Ascending aorta (tissue), 2 donors: ENCODE data around the gene VTI1A. TPM values are rescaled to one million over a fixed set of nuclear protein-coding genes. Genes with fewer than 3 reads are reported as not detected.

Experiments
- DNase-seq, 2 donors: peaks; one replicate each; pipeline ENCODE4 v3.0.0-alpha.2; 2019; ENCODE audit warnings: low spot score in 2 of 2
- H3K27ac ChIP-seq, 2 donors: fragments of 200-600 bp; sonication (generic); one replicate each; pipeline ENCODE4 v1.5.1; 2016 to 2017; ENCODE audit warnings: mild to moderate bottlenecking in 1 of 2
- H3K27me3 ChIP-seq: fragments of 200-600 bp; sonication (generic); one replicate; pipeline ENCODE4 v1.5.1; 2017
- H3K36me3 ChIP-seq, 2 donors: fragments of 200-600 bp; sonication (generic); one replicate each; pipeline ENCODE4 v1.5.1; 2016
- H3K4me1 ChIP-seq, 2 donors: fragments of 200-600 bp; sonication (generic); one replicate each; pipeline ENCODE4 v1.5.1; 2016 to 2017; ENCODE audit warnings: mild to moderate bottlenecking in 1 of 2
- H3K4me3 ChIP-seq, 2 donors: fragments of 200-600 bp; sonication (generic); one replicate each; pipeline ENCODE4 v1.5.1; 2016 to 2017; ENCODE audit warnings: mild to moderate bottlenecking in 1 of 2
- H3K9me3 ChIP-seq, 2 donors: fragments of 200-600 bp; sonication (generic); one replicate each; pipeline ENCODE4 v1.5.1; 2016
- CTCF ChIP-seq, 3 experiments: fragments of 200-600 bp in 2 of 3; fragments of 450-650 bp in 1 of 3; sonication (generic) in 2 of 3; IDR thresholded peaks; one replicate each; pipeline ENCODE4 v1.5.1; 2016 to 2019; ENCODE audit warnings: antibody characterized with exemption in 3 of 3, mild to moderate bottlenecking in 1 of 3, moderate library complexity in 1 of 3
- intact Hi-C: fragments of 100-400 bp; cut with DNase I; formaldehyde crosslinking; loops from one replicate; pipeline ENCODE4 v1.15.1; 2023
- total RNA-seq: library from RNA; depleted of rRNA; stranded (reverse); fragments of >200 nt; gene quantifications from one replicate; pipeline ENCODE4 v1.1.0, GENCODE V29; 2016

Gene VTI1A
- total RNA-seq, 1 donor from 2014 or later, result 32.5 TPM

- no peaks in the 10 kb centered on the region for H3K27me3 ChIP-seq
- H3K4me1 ChIP-seq, result peaks cover 0 to 11% of the 10 kb centered on the region in 2 donors
- H3K9me3 ChIP-seq, result peaks cover 0 to 6% of the 10 kb centered on the region in 2 donors
- no peak for DNase-seq
- intact Hi-C loops, result no loop called here
- H3K4me3 ChIP-seq, result no peak overlapping the region
- no peaks in the 10 kb centered on the region for H3K36me3 ChIP-seq
- TF ChIP-seq CTCF (IDR thresholded peaks at IDR 0.05), result no peak
- H3K27ac ChIP-seq, result no peak overlapping the region
These were observed 342.2 kb downstream of the VTI1A start for GRCh38 chr10:112789248-112789647.

- no peaks in the 10 kb centered on the region for H3K27me3 ChIP-seq
- intact Hi-C loops, result no loop called here
- peaks cover 0 to 6% of the 10 kb centered on the region in 2 donors for H3K9me3 ChIP-seq
- DNase-seq, result no peak
- H3K4me3 ChIP-seq, result no peak overlapping the region
- no peaks in the 10 kb centered on the region for H3K36me3 ChIP-seq
- H3K4me1 ChIP-seq, result peaks cover 0 to 11% of the 10 kb centered on the region in 2 donors
- no peak overlapping the region for H3K27ac ChIP-seq
- TF ChIP-seq CTCF (IDR thresholded peaks at IDR 0.05), result no peak
These were observed 343.0 kb downstream of the VTI1A start for GRCh38 chr10:112790030-112790429.

GRCh38 chr10:112790921-112791320 is 343.9 kb downstream of the VTI1A start:
- no peak for DNase-seq
- Histone ChIP-seq H3K9me3 (peaks cover 0 to 6% of the 10 kb centered on the region in 2 donors), H3K4me1 (peaks cover 0 to 11% of the 10 kb centered on the region in 2 donors), H3K36me3 (no peaks in the 10 kb centered on the region), H3K27me3 (no peaks in the 10 kb centered on the region), H3K27ac (no peak overlapping the region), H3K4me3 (no peak overlapping the region)
- no peak for TF ChIP-seq CTCF (IDR thresholded peaks at IDR 0.05)
- intact Hi-C loops, result no loop called here

DNA sequence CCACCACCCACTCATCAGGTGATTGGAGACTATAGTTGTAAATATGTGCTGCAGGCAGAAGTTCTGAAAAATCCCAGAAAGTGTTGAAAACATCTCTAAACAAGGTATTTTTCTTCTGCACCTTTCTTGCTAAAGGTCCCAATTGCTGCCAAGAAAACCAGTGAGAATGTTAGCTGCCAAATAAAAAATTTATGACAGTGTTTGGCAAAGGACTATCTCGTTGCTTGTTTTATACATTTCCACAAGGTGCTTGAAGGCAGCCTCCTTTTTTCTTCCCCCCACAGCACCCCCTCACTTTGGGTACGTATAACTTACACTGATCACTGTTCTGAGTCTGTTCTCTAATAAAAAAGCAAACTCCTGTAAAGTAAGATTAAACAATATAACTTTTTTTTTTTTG is 344.4 kb downstream of the VTI1A start:
- intact Hi-C loops, result no loop called here
- no peaks in the 10 kb centered on the region for H3K36me3 ChIP-seq
- no peak for TF ChIP-seq CTCF (IDR thresholded peaks at IDR 0.05)
- H3K9me3 ChIP-seq, result peaks cover 0 to 6% of the 10 kb centered on the region in 2 donors
- no peaks in the 10 kb centered on the region for H3K27me3 ChIP-seq
- no peak for DNase-seq
- H3K4me3 ChIP-seq, result no peak overlapping the region
- H3K4me1 ChIP-seq, result peaks cover 0 to 11% of the 10 kb centered on the region in 2 donors
- no peak overlapping the region for H3K27ac ChIP-seq

- intact Hi-C loops, result no loop called here
- H3K36me3 ChIP-seq, result no peaks in the 10 kb centered on the region
- H3K27ac ChIP-seq, result peak overlapping the region; percentile 42 to 54
- DNase-seq, result peak; percentile 17 to 84
- H3K4me1 ChIP-seq, result peaks cover 0 to 11% of the 10 kb centered on the region in 2 donors
- peak overlapping the region in 1 of 2 donors; percentile 17 for H3K4me3 ChIP-seq
- H3K9me3 ChIP-seq, result peaks cover 0 to 6% of the 10 kb centered on the region in 2 donors
- H3K27me3 ChIP-seq, result no peaks in the 10 kb centered on the region
- no peak for TF ChIP-seq CTCF (IDR thresholded peaks at IDR 0.05)
These were observed 345.6 kb downstream of the VTI1A start for GRCh38 chr10:112792487-112793201.
